Measurements from ENCODE around the gene VCL.

DNA sequence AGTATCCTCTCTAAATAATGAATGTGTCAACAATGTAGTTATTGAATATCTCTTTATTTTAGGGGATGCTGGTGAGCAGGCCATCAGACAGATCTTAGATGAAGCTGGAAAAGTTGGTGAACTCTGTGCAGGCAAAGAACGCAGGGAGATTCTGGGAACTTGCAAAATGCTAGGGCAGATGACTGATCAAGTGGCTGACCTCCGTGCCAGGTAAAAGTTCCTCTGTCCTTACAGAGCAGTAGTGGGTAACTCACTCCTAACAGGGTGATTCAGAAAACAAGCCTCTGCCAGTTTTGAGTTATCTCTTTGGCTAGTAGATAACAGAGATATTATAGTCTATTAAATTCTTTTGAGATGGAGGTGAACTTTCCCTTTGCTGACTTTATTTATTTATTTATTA is 85.4 kb downstream of the VCL start:
- TF ChIP-seq CTCF (IDR thresholded peaks at IDR 0.05) (no peak), POLR2A (IDR thresholded peaks at IDR 0.05) (no peak)
